ENCODE results near the gene KCNN2.

KCNN2 gene

GRCh38 chr5:114339108-114339507, 22.8 kb upstream of the KCNN2 start (continued):
- no peak for TF ChIP-seq TCF7L2 (IDR thresholded peaks at IDR 0.05; ENCODE audit: borderline replicate concordance, low read depth, low read length)
- no peak for TF ChIP-seq HOXA7 (CRISPR knock-in tag; IDR thresholded peaks at IDR 0.05; ENCODE audit: borderline replicate concordance)

DNA sequence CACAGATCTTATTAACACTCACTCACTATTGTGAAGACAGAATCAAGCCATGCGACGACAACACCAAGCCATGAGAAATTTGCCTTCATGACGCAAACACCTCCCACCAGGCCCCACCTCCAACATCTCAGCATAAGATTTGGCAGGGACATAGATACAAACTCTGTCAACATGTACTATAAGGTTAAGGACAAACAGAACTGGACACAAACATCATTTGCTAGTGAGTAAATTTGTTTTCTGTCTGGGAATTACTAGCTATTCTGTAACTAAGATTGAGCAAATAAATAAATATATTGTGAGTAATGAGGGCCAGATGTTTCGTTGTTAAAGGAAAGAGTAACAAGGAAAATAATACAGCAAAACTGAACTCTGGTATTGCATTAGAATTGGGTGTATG, 15.7 kb upstream of the KCNN2 start:
- Histone ChIP-seq H3K4me3 (ENCODE audit: low read depth, low read length) (no peak overlapping the region), H3K27ac (ENCODE audit: extremely low read depth, low read depth, low read length) (no peak overlapping the region), H3K36me3 (ENCODE audit: control insufficient read depth in 2 of 2, insufficient read depth in 1 of 2, low read length in 2 of 2) (no peaks in the 10 kb centered on the region), H3K4me1 (ENCODE audit: control insufficient read depth, insufficient read depth, low read length) (no peaks in the 10 kb centered on the region), H3K9me3 (ENCODE audit: control insufficient read depth, insufficient read depth, low read depth, low read length) (no peaks in the 10 kb centered on the region)
- POLR2A ChIA-PET: no interaction called here
- TF ChIP-seq PBX3 (CRISPR knock-in tag; IDR thresholded peaks at IDR 0.05) (no peak), MEIS1 (CRISPR knock-in tag; IDR thresholded peaks at IDR 0.05; ENCODE audit: borderline replicate concordance) (no peak), ZNF311 (tag by site-specific recombination; IDR thresholded peaks at IDR 0.05; ENCODE audit: borderline replicate concordance) (no peak), ZNF548 (tag by site-specific recombination; IDR thresholded peaks at IDR 0.05) (no peak), KLF17 (tag by site-specific recombination; IDR thresholded peaks at IDR 0.05) (no peak), ZNF239 (tag by site-specific recombination; IDR thresholded peaks at IDR 0.05) (no peak), ZNF654 (tag by site-specific recombination; IDR thresholded peaks at IDR 0.05; ENCODE audit: low read depth) (no peak), ZNF19 (tag by site-specific recombination; IDR thresholded peaks at IDR 0.05; ENCODE audit: low read depth) (no peak), ZNF501 (tag by site-specific recombination; IDR thresholded peaks at IDR 0.05) (no peak), HOXC10 (CRISPR knock-in tag; IDR thresholded peaks at IDR 0.05) (no peak), KLF9 (tag by site-specific recombination; IDR thresholded peaks at IDR 0.05; ENCODE audit: low read depth) (no peak)
- TF ChIP-seq, protein P1, sequence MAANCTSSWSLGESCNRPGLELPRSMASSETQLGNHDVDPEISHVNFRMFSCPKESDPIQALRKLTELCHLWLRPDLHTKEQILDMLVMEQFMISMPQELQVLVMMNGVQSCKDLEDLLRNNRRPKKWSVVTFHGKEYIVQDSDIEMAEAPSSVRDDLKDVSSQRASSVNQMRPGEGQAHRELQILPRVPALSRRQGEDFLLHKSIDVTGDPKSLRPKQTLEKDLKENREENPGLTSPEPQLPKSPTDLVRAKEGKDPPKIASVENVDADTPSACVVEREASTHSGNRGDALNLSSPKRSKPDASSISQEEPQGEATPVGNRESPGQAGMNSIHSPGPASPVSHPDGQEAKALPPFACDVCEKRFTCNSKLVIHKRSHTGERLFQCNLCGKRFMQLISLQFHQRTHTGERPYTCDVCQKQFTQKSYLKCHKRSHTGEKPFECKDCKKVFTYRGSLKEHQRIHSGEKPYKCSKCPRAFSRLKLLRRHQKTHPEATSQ (tag by site-specific recombination; IDR thresholded peaks at IDR 0.05): no peak
- TF ChIP-seq, protein P2, sequence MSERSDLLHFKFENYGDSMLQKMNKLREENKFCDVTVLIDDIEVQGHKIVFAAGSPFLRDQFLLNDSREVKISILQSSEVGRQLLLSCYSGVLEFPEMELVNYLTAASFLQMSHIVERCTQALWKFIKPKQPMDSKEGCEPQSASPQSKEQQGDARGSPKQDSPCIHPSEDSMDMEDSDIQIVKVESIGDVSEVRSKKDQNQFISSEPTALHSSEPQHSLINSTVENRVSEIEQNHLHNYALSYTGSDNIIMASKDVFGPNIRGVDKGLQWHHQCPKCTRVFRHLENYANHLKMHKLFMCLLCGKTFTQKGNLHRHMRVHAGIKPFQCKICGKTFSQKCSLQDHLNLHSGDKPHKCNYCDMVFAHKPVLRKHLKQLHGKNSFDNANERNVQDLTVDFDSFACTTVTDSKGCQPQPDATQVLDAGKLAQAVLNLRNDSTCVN (tag by site-specific recombination; optimal IDR thresholded peaks at IDR 0.05): no peak
- CTCF ChIA-PET: no interaction called here

DNA sequence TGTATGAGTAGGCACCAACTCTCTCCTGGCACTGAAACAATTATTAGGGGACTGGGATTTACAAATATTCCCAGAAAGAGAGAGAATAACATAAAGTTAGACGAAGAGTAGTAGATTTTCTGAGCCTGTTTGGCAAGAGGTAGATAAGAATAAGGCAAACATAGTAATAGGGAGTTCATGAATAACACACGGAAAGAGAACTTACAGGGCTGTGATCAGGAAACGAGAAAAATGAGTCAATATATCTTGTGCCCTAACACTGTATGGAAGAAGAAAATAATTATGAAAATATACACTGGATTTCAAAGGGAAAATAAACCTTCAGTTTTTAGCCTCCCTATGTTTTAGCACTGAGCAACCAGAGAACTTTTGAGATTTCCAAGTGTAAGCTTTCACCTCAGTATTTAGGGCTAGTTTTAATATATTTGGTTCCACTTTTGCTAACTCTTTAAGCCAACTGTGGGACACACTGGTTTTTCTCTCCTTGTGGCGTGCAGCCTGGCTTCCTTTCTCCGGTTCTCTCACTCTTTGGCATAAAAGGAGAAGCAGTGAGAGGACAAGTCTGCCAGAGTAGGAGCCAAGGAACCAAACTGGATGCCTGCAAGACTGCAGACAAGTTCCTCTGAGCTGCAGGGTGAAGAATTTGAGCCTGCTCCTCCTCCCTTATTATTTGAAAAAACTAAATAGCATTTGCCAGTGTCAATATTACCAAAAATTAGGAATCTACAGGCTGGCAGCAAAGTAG, 6.6 kb upstream of the KCNN2 start:
- TF ChIP-seq ZNF248 (tag by site-specific recombination; IDR thresholded peaks at IDR 0.05) (no peak), ZNF544 (tag by site-specific recombination; IDR thresholded peaks at IDR 0.05) (no peak), ZBTB20 (tag by site-specific recombination; IDR thresholded peaks at IDR 0.05) (no peak), ZNF433 (tag by site-specific recombination; IDR thresholded peaks at IDR 0.05; ENCODE audit: low read depth) (no peak), ZFP41 (tag by site-specific recombination; IDR thresholded peaks at IDR 0.05; ENCODE audit: borderline replicate concordance) (no peak), ZFHX2 (tag by site-specific recombination; conservative IDR thresholded peaks at IDR 0.05) (no peak), ZNF157 (tag by site-specific recombination; IDR thresholded peaks at IDR 0.05) (no peak), ZNF792 (tag by site-specific recombination; IDR thresholded peaks at IDR 0.05) (no peak), ZNF600 (tag by site-specific recombination; IDR thresholded peaks at IDR 0.05) (no peak)
- Histone ChIP-seq H3K36me3 (ENCODE audit: control insufficient read depth in 2 of 2, insufficient read depth in 1 of 2, low read length in 2 of 2) (no peaks in the 10 kb centered on the region), H3K27ac (ENCODE audit: extremely low read depth, low read depth, low read length) (no peak overlapping the region), H3K9me3 (ENCODE audit: control insufficient read depth, insufficient read depth, low read depth, low read length) (no peaks in the 10 kb centered on the region), H3K4me3 (ENCODE audit: low read depth, low read length) (no peak overlapping the region), H3K4me1 (ENCODE audit: control insufficient read depth, insufficient read depth, low read length) (no peaks in the 10 kb centered on the region)
- ChIA-PET CTCF (no interaction called here), POLR2A (no interaction called here)
